HG03139 (cell line): ENCODE results near the gene BRD9.
A peak's percentile ranks its signal among the peaks of the same experiment; 100 is the strongest.
"Not testable (repeated sequence)": the region's sequence is repeated elsewhere in the genome, so short reads cannot be mapped to it uniquely, and the experiment has no call there.

ENCODE experiments used
- ATAC-seq: cut with Tn5 transposase; IDR thresholded peaks from one replicate; pipeline ENCODE4 v1.9.1; 2021; ENCODE audit not compliant: unreplicated experiment

Gene BRD9

GRCh38 chr5:892394-893136 is at the start of gene BRD9, which contains the start of gene TRIP13:
Gene BRD9 (minus strand): TSS chr5:892801. CDS start chr5:892657, 144 bp downstream.
Gene TRIP13 (plus strand): TSS chr5:892884. CDS start chr5:892999, 115 bp downstream.
- peak; percentile 93 for ATAC-seq

GRCh38 chr5:940741-941140 is 48.1 kb upstream of the BRD9 start:
- not testable (repeated sequence) for ATAC-seq

- ATAC-seq = no peak
Measured at GRCh38 chr5:939368-939767, 46.8 kb upstream of the BRD9 start.

- ATAC-seq = no peak
Measured at GRCh38 chr5:937151-937924, 44.7 kb upstream of the BRD9 start.

- no peak for ATAC-seq
Measured at GRCh38 chr5:936149-937144, 43.8 kb upstream of the BRD9 start.

- no peak for ATAC-seq
Measured at GRCh38 chr5:935510-936084, 43.0 kb upstream of the BRD9 start.

- ATAC-seq = not testable (repeated sequence)
Measured at GRCh38 chr5:934381-934967, 41.9 kb upstream of the BRD9 start.

GRCh38 chr5:933951-934350 is 41.4 kb upstream of the BRD9 start:
- not testable (repeated sequence) for ATAC-seq

GRCh38 chr5:933251-933861 is 40.8 kb upstream of the BRD9 start:
- no peak for ATAC-seq

- ATAC-seq = no peak
Measured at GRCh38 chr5:932628-933250, 40.1 kb upstream of the BRD9 start.

- no peak for ATAC-seq
Measured at GRCh38 chr5:932151-932627, 39.6 kb upstream of the BRD9 start.

GRCh38 chr5:931570-932145 is 39.1 kb upstream of the BRD9 start:
- ATAC-seq = no peak

- ATAC-seq = no peak
Measured at GRCh38 chr5:930866-931265, 38.3 kb upstream of the BRD9 start.

- no peak for ATAC-seq
Measured at GRCh38 chr5:929596-929995, 37.0 kb upstream of the BRD9 start.

- ATAC-seq = not testable (repeated sequence)
Measured at GRCh38 chr5:929182-929581, 36.6 kb upstream of the BRD9 start.

- no peak for ATAC-seq
Measured at GRCh38 chr5:927172-928015, 34.8 kb upstream of the BRD9 start.

GRCh38 chr5:926417-927171 is 34.0 kb upstream of the BRD9 start:
- no peak for ATAC-seq
